Measurements from ENCODE around the gene KCNN3.

The KCNN3 gene

GRCh38 chr1:154797175-154797574 is 72.9 kb downstream of the KCNN3 start:
- H3K27me3 Mint-ChIP-seq (ENCODE audit: low read depth, poor library complexity) = peaks cover 5% of the 10 kb centered on the region
- H3K36me3 Mint-ChIP-seq (ENCODE audit: low read depth) = no peaks in the 10 kb centered on the region
- H3K9me3 Mint-ChIP-seq = no peaks in the 10 kb centered on the region
- H3K27ac Mint-ChIP-seq = no peak overlapping the region
- H3K4me1 Mint-ChIP-seq = peaks cover 40% of the 10 kb centered on the region
- no peak overlapping the region for H3K4me3 Mint-ChIP-seq
- no peak for TF ChIP-seq CTCF (IDR thresholded peaks at IDR 0.05)
- no peak for DNase-seq

GRCh38 chr1:154796303-154796892 is 73.7 kb downstream of the KCNN3 start:
- Mint-ChIP-seq H3K36me3 (ENCODE audit: low read depth) (no peaks in the 10 kb centered on the region), H3K9me3 (no peaks in the 10 kb centered on the region), H3K27me3 (ENCODE audit: low read depth, poor library complexity) (peaks cover 4% of the 10 kb centered on the region), H3K4me3 (no peak overlapping the region), H3K27ac (no peak overlapping the region), H3K4me1 (peaks cover 40% of the 10 kb centered on the region)
- TF ChIP-seq CTCF (IDR thresholded peaks at IDR 0.05) = no peak
- DNase-seq = no peak

GRCh38 chr1:154794608-154795007 is 75.5 kb downstream of the KCNN3 start:
- peaks cover 4% of the 10 kb centered on the region for H3K27me3 Mint-ChIP-seq (ENCODE audit: low read depth, poor library complexity)
- no peaks in the 10 kb centered on the region for H3K9me3 Mint-ChIP-seq
- no peaks in the 10 kb centered on the region for H3K36me3 Mint-ChIP-seq (ENCODE audit: low read depth)
- DNase-seq = no peak
- H3K27ac Mint-ChIP-seq = no peak overlapping the region
- H3K4me1 Mint-ChIP-seq = peaks cover 42% of the 10 kb centered on the region
- H3K4me3 Mint-ChIP-seq = no peak overlapping the region
- no peak for TF ChIP-seq CTCF (IDR thresholded peaks at IDR 0.05)

- Mint-ChIP-seq H3K4me3 (no peak overlapping the region), H3K4me1 (peaks cover 50% of the 10 kb centered on the region), H3K27me3 (ENCODE audit: low read depth, poor library complexity) (no peaks in the 10 kb centered on the region), H3K27ac (no peak overlapping the region), H3K36me3 (ENCODE audit: low read depth) (no peaks in the 10 kb centered on the region), H3K9me3 (no peaks in the 10 kb centered on the region)
- no peak for TF ChIP-seq CTCF (IDR thresholded peaks at IDR 0.05)
- DNase-seq = no peak
These were observed 76.4 kb downstream of the KCNN3 start for GRCh38 chr1:154793685-154794084.

GRCh38 chr1:154792899-154793298 is 77.2 kb downstream of the KCNN3 start:
- Mint-ChIP-seq H3K9me3 (no peaks in the 10 kb centered on the region), H3K27me3 (ENCODE audit: low read depth, poor library complexity) (no peaks in the 10 kb centered on the region), H3K27ac (no peak overlapping the region), H3K36me3 (ENCODE audit: low read depth) (no peaks in the 10 kb centered on the region), H3K4me1 (peaks cover 50% of the 10 kb centered on the region), H3K4me3 (no peak overlapping the region)
- TF ChIP-seq CTCF (IDR thresholded peaks at IDR 0.05) = no peak
- no peak for DNase-seq
